SU-DHL-6 (cell line): ENCODE data around the gene SLC35C1.

ENCODE experiments used
- H2AFZ ChIP-seq: fragments of 200-600 bp; sonication (generic); 2 replicates; pipeline ENCODE4 v1.6.1; 2014; ENCODE audit warnings: low read depth, mild to moderate bottlenecking, moderate library complexity, mixed read lengths, antibody characterized with exemption, low read length; ENCODE audit not compliant: severe bottlenecking
- H3F3A ChIP-seq: fragments of 200-600 bp; shearing (Covaris generic); 2 replicates; pipeline ENCODE4 v1.6.0; 2016; ENCODE audit warnings: antibody characterized with exemption, mild to moderate bottlenecking; ENCODE audit not compliant: insufficient read depth
- H3K27ac ChIP-seq: fragments of 200-600 bp; sonication (generic); 2 replicates; pipeline ENCODE4 v1.5.1; 2016; ENCODE audit warnings: low read depth, mild to moderate bottlenecking, low read length, moderate library complexity, mixed read lengths
- H3K27me3 ChIP-seq: fragments of 200-600 bp; sonication (generic), shearing (Covaris generic); 2 replicates; pipeline ENCODE4 v1.6.0; 2014; ENCODE audit warnings: mild to moderate bottlenecking, low read length
- H3K36me3 ChIP-seq: fragments of 200-600 bp; sonication (generic); 2 replicates; pipeline ENCODE4 v1.6.1; 2014; ENCODE audit warnings: mild to moderate bottlenecking, low read length, mixed read lengths
- H3K4me2 ChIP-seq: fragments of 300-600, 200-600 bp; shearing (Covaris generic), sonication (generic); 2 replicates; pipeline ENCODE4 v1.6.0; 2014; ENCODE audit warnings: low read length, low read depth, mild to moderate bottlenecking; ENCODE audit not compliant: poor library complexity, severe bottlenecking
- H3K4me3 ChIP-seq: fragments of 200-600 bp; sonication (generic); 2 replicates; pipeline ENCODE4 v1.5.1; 2014; ENCODE audit warnings: antibody characterized with exemption, low read length, mild to moderate bottlenecking, mixed read lengths; ENCODE audit not compliant: insufficient read depth, poor library complexity, severe bottlenecking
- H3K79me2 ChIP-seq: fragments of 200-600 bp; sonication (generic); 2 replicates; pipeline ENCODE4 v1.6.1; 2014; ENCODE audit warnings: mild to moderate bottlenecking, low read length, moderate library complexity; ENCODE audit not compliant: insufficient read depth
- H3K9ac ChIP-seq: fragments of 200-600 bp; sonication (generic); 2 replicates; pipeline ENCODE4 v1.7.0; 2014; ENCODE audit warnings: mild to moderate bottlenecking, low read length
- H3K9me2 ChIP-seq: fragments of 200-600 bp; sonication (generic); replicated peaks from 2 replicates; pipeline ENCODE4 v1.6.1; 2014; ENCODE audit warnings: low read length; ENCODE audit not compliant: insufficient read depth
- H3K9me3 ChIP-seq: fragments of 200-600 bp; sonication (generic); 2 replicates; pipeline ENCODE4 v1.6.1; 2014; ENCODE audit warnings: low read length, mixed read lengths; ENCODE audit not compliant: insufficient read depth
- H4K20me1 ChIP-seq: fragments of 200-600 bp; sonication (generic); 2 replicates; pipeline ENCODE4 v1.6.1; 2014; ENCODE audit warnings: low read depth, mild to moderate bottlenecking, antibody characterized with exemption, low read length, moderate library complexity, mixed read lengths
- EZH2phosphoT487 ChIP-seq: fragments of 200-600 bp; sonication (generic), shearing (Covaris generic); conservative IDR thresholded peaks from 2 replicates; pipeline ENCODE4 v1.6.1; 2018; ENCODE audit warnings: mild to moderate bottlenecking, antibody characterized with exemption, low read length, moderate library complexity, mixed read lengths
- TF ChIP-seq, protein P1 (sequence below): fragments of 200-600 bp; sonication (generic); IDR thresholded peaks from one replicate; pipeline ENCODE4 v1.5.1; 2017; ENCODE audit warnings: antibody characterized with exemption, mild to moderate bottlenecking, low read length, moderate library complexity; ENCODE audit not compliant: insufficient read depth, poor library complexity, severe bottlenecking

Gene SLC35C1

GRCh38 chr11:45774786-45775185 lies 30.2 kb upstream of the SLC35C1 start:
- Histone ChIP-seq H3K27me3 (no peaks in the 10 kb centered on the region), H3K4me3 (no peak overlapping the region), H3K9me3 (no peaks in the 10 kb centered on the region), H3F3A (no peaks in the 10 kb centered on the region), H3K27ac (no peak overlapping the region), H3K79me2 (no peaks in the 10 kb centered on the region), H3K9me2 (no peaks in the 10 kb centered on the region), H2AFZ (no peak overlapping the region), H3K36me3 (no peaks in the 10 kb centered on the region), H3K9ac (no peak overlapping the region), H4K20me1 (no peaks in the 10 kb centered on the region), H3K4me2 (no peak overlapping the region)
- TF ChIP-seq, protein P1, sequence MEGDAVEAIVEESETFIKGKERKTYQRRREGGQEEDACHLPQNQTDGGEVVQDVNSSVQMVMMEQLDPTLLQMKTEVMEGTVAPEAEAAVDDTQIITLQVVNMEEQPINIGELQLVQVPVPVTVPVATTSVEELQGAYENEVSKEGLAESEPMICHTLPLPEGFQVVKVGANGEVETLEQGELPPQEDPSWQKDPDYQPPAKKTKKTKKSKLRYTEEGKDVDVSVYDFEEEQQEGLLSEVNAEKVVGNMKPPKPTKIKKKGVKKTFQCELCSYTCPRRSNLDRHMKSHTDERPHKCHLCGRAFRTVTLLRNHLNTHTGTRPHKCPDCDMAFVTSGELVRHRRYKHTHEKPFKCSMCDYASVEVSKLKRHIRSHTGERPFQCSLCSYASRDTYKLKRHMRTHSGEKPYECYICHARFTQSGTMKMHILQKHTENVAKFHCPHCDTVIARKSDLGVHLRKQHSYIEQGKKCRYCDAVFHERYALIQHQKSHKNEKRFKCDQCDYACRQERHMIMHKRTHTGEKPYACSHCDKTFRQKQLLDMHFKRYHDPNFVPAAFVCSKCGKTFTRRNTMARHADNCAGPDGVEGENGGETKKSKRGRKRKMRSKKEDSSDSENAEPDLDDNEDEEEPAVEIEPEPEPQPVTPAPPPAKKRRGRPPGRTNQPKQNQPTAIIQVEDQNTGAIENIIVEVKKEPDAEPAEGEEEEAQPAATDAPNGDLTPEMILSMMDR = no peak
- TF ChIP-seq EZH2phosphoT487 = no peak

GRCh38 chr11:45777127-45777969 lies 27.6 kb upstream of the SLC35C1 start:
- no peaks in the 10 kb centered on the region for H4K20me1 ChIP-seq
- H3K9ac ChIP-seq = no peak overlapping the region
- no peaks in the 10 kb centered on the region for H3K9me2 ChIP-seq
- no peaks in the 10 kb centered on the region for H3K9me3 ChIP-seq
- no peak overlapping the region for H3K4me2 ChIP-seq
- no peak overlapping the region for H3K4me3 ChIP-seq
- H3K36me3 ChIP-seq = no peaks in the 10 kb centered on the region
- no peak for TF ChIP-seq EZH2phosphoT487
- TF ChIP-seq, protein P1 = no peak
- no peak overlapping the region for H3K27ac ChIP-seq
- H3F3A ChIP-seq = no peaks in the 10 kb centered on the region
- H2AFZ ChIP-seq = no peak overlapping the region
- H3K79me2 ChIP-seq = no peaks in the 10 kb centered on the region
- H3K27me3 ChIP-seq = no peaks in the 10 kb centered on the region

DNA sequence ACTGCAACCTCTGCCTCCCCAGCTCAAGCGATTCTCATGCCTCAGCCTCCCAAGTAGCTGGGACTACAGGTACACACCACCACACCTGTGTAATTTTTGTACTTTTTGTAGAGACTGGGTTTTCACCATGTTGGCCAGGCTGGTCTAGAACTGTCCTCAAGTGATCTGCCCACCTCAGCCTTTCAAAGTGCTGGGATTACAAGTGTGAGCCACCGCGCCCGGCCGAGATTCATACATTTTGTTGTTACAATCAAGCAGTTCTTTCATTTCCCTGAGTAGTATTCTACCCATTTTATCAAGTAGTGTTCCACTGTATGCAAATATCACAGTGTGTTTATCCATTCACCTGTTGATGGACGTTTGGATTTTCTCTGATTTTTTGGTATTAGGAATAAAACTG lies 26.6 kb upstream of the SLC35C1 start:
- Histone ChIP-seq H4K20me1 (no peaks in the 10 kb centered on the region), H3K27me3 (no peaks in the 10 kb centered on the region), H3K79me2 (no peaks in the 10 kb centered on the region), H3K36me3 (no peaks in the 10 kb centered on the region), H3K4me2 (no peak overlapping the region), H3K4me3 (no peak overlapping the region), H3K27ac (no peak overlapping the region), H3K9me2 (no peaks in the 10 kb centered on the region), H3F3A (no peaks in the 10 kb centered on the region), H3K9me3 (no peaks in the 10 kb centered on the region), H3K9ac (no peak overlapping the region), H2AFZ (no peak overlapping the region)
- TF ChIP-seq, protein P1 = no peak
- no peak for TF ChIP-seq EZH2phosphoT487
